ENCODE measurements around the gene NCOA6.

Gene NCOA6

DNA sequence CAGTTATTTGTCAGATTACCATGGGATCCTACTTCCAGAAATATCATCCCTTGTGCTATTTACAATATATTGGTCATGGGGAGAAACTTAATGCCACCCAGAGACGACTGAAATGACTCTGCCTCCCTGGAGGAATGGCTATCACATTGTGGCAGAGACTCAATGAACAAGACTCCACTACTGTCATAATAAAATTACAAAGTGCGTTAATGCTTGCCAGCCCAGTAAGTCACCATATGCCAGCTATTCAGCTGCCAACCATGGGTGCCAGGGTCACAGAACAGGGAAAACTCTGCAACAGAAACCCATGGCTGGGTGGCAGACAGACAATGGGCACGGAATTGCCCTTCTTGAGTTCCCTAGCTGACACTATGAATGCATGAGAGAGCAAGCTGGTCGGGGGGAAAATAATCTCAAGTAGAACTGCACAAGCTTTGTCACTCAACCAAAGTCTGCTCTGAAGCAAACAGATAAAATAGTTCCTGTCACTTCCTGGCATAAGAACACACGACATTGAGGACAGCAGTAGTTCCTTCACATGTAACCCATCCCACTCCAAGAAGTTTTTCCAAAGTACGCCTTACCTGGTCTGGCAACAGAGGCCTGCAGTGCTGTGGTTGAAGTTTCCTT lies 89.2 kb downstream of the NCOA6 start:
- TF ChIP-seq GATA3 (IDR thresholded peaks at IDR 0.05; ENCODE audit: low read depth, low read length) (no peak), GATA2 (IDR thresholded peaks at IDR 0.05; ENCODE audit: low read depth, low read length) (no peak)

DNA sequence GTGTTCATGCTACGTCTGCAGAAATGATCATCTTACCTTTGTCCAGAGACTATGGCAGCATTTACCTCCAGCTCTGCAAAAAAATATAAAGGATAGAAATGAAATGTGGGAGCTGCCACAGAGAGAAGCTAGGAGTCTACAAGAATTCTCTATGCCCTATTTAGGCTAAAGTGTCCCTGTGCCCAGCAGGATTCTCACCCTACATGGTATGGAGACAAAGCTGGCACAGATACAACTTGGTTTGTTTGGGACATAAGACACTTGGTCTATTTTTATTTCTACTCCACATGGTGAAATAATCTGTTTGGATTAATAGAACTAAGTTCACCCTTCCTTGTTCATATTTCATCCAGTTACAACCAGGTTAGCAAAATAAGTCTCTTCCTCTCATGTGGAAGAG lies 92.9 kb downstream of the NCOA6 start:
- no peak for TF ChIP-seq GATA2 (IDR thresholded peaks at IDR 0.05; ENCODE audit: low read depth, low read length)
- TF ChIP-seq GATA3 (IDR thresholded peaks at IDR 0.05; ENCODE audit: low read depth, low read length) = no peak

DNA sequence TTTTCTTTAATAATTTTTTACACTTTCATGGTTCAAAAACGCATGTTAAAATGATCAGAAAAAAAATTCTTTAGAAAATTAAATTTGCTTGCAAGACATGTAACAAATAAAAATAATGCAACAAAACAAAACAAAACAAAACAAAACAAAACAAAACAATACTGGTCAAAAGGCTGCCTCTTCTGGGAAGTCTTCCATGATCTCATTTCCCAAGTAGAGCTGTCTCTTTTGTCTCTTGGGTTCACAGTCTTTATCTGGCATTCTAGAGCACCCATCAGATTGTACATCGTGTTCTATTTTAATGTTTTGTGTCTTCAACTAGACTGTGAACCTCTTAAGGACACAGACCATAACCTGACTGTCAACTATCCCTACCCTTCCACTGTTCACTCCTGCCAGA lies 96.0 kb downstream of the NCOA6 start:
- TF ChIP-seq GATA2 (IDR thresholded peaks at IDR 0.05; ENCODE audit: low read depth, low read length) = no peak
- TF ChIP-seq GATA3 (IDR thresholded peaks at IDR 0.05; ENCODE audit: low read depth, low read length) = no peak

DNA sequence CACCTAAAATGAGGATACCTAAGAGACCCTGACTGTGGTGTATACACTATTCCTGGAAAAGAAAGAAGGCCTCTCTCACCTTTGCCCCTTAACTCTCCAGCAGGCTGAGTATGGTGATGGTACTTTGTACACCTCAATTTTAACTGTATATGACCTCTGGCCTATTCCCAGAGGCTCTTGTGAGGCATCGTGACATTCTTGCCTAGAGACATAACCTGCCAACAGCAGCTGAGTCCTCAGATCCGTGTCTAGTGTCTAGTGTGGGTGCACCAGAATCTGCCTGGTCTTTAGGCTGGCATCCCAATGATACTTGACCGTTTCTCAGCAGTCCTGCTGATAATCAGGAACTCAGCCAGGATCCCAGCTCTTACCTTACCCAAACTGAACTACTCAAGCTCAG lies 101.3 kb downstream of the NCOA6 start:
- TF ChIP-seq GATA2 (IDR thresholded peaks at IDR 0.05; ENCODE audit: low read depth, low read length) (no peak), GATA3 (IDR thresholded peaks at IDR 0.05; ENCODE audit: low read depth, low read length) (no peak)

DNA sequence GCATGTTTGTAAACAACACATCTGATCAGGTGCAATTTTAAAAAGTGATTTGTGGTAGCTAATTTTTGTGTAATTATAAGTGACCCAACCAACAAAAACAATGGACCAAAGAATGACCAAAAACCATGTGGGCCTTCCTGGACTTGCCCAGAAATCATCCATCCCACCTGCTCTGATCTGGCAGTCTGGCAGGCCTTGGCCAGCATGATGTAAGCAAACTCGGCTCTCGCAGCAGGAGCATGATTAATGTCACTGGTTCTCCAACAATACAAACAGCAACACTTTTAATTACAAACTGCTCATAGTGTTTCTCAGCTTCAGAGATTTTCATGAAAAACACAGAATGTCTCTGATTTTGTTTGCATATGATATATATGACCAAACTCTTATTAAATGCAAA lies 105.2 kb downstream of the NCOA6 start:
- TF ChIP-seq GATA2 (IDR thresholded peaks at IDR 0.05; ENCODE audit: low read depth, low read length) = no peak
- no peak for TF ChIP-seq GATA3 (IDR thresholded peaks at IDR 0.05; ENCODE audit: low read depth, low read length)

DNA sequence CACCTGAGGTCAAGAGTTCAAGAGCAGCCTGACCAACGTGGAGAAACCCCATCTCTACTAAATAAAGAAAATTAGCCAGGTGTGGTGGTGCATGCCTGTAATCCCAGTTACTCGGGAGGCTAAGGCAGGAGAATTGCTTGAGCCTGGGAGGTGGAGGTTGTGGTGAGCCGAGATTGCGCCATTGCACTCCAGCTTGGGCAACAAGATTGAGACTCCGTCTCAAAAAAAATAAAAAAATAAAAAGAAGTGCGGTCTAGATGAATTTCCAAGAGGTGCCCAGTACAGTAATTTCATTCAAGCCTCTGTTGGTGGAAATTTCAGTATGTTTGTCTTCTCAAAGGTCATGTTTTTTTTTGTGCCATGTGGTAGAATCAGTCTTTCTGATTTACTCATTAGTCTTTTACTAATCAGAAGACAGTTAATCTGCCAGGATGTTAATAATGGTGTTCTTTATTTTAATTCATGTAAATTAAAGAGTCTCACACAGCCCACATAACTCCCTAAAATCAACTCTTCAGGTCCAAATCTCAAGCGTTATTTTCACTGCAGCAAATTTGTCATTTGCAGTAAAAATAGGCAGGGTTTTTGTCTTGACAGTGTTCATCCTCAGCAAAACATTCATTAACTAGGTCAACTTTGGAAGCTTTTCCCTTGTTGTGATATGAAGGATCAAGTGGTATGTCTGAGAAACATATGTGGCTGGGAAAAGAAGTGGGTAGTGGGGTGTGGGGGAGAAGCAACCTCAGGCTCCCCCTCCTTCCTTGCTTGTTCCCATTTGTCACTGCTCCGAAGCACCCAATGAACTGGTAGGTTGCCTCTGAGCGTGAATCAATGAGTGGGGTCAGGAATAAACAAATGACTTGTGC lies 108.0 kb downstream of the NCOA6 start:
- TF ChIP-seq GATA3 (IDR thresholded peaks at IDR 0.05; ENCODE audit: low read depth, low read length) (no peak), GATA2 (IDR thresholded peaks at IDR 0.05; ENCODE audit: low read depth, low read length) (no peak)

DNA sequence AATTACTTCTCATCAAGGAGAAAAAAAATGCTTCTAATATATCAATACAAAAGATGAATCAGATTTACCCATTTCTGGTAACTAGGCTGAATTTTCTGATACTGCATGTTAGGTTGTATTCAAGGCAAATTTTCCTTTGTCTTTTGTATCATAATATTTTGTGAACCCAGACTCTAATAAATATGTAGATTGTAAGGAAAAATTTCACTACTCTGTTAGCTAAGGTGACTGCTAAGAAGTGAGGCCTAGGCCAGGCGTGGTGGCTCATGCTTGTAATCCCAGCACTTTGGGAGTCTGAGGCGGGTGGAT lies 108.6 kb downstream of the NCOA6 start:
- TF ChIP-seq GATA2 (IDR thresholded peaks at IDR 0.05; ENCODE audit: low read depth, low read length) (no peak), GATA3 (IDR thresholded peaks at IDR 0.05; ENCODE audit: low read depth, low read length) (no peak)

DNA sequence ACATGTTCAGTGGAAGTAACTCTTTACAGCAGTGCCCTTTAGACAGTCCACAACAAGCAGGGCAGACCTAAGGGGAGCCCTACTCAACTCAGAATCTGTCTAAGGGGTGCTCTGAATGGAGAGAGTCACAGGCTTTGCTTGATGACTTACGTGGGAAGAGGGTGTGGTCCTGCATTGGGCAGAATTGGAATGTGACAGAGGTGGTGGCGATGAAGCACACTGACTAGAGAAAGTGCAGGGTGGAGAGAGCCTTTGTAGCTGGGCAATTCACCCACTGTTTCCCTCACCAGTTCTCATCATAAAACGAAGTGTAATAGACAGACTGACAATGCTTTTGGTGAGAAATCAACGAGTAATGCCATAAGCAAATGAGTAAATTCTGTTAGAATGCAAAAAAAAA lies 110.1 kb downstream of the NCOA6 start:
- no peak for TF ChIP-seq GATA2 (IDR thresholded peaks at IDR 0.05; ENCODE audit: low read depth, low read length)
- TF ChIP-seq GATA3 (IDR thresholded peaks at IDR 0.05; ENCODE audit: low read depth, low read length) = no peak

DNA sequence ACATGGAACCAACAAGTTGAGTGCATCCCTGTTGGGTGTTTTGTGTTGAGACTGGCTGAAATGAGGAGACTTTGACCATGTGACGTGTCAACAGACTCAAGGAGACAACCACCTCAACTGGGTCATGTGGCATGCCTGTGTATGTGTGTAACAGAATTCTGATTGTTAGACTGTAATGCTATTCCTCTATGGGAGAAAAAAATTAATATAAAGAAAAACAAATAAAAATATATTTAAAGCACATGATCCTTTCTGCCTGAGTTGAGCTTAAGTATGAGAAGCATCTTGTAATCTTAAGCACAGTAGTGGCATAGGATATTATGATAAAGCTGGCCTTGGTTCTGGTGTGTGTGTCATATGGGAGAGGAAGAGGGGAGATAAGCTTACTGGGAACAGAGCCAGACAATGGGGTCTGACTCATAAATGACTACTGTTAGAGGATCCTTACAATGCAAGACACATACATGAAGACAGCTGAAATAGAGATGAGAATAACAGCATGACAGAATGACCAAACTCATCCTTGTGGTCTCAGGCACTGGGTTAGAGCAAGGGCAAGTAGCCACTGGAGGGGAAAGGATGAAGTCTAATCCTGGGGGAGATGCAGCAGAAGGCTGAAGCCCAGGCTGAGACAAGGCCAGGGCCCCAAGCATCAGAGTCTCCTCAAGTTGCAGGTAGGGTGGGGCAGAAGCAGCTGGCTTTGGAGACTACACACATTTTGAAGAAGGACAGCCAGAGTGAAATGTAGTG lies 112.1 kb downstream of the NCOA6 start:
- no peak for TF ChIP-seq GATA3 (IDR thresholded peaks at IDR 0.05; ENCODE audit: low read depth, low read length)
- no peak for TF ChIP-seq GATA2 (IDR thresholded peaks at IDR 0.05; ENCODE audit: low read depth, low read length)

DNA sequence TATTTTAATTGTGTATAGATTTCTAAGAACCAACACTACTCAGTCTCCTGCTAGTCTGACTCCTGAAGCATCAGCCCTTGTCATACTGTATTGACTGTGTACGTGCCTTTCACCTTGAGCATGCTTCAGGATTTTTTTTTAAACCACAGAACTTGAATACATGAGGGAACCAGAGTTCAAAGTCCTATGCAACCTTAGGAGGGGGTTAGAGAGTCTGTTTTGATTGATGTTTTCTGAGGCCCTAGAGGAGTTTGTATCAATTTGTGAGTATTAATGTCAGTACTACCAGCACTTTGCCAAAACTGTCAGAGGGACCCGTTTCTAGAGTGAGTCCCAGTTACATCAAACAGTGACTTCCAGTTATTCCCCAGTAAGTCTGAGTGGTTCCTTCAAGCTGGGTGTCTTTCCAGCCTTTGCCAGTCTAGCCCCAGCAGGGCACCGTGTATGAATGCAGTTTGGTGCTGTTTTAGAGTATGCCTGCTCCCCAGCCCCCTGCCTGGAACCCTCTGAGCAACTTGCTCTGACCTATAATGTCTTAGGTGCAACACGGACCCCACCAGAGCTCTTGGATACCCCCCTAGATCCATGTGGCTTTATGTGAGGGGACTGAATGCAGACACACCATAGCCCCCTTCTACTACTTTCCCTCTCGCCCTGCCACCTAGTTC lies 112.8 kb downstream of the NCOA6 start:
- TF ChIP-seq GATA2 (IDR thresholded peaks at IDR 0.05; ENCODE audit: low read depth, low read length) (no peak), GATA3 (IDR thresholded peaks at IDR 0.05; ENCODE audit: low read depth, low read length) (no peak)

DNA sequence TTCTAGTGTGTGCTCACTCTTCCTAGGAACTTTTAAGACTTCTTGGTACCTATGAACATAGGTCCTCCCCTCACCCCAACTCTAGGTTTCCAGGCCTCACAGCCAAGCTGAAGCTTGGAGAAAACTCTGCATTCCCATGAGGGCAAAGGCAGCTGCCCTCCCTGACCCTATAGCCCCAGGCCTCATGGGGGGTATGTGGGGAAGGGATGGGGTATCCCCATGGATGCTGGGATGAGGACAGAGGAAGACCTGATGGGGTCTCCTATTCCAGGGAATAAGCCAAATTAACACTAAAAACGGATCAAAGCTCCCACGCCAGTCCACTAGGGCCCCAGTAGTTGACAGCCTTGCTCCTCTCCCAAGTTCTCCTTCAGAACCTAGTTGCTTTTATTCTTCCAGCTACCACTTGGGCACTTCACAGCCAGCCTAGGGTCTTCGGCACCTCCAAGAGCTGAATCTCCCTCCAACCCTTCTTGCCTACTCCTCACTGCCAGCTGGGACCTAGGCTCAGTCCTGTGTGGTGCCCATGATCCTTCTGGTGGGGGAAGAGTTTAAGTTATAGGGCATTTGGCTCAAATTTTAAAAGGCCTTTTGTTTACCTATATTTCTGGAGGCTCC lies 113.5 kb downstream of the NCOA6 start:
- TF ChIP-seq GATA2 (IDR thresholded peaks at IDR 0.05; ENCODE audit: low read depth, low read length) (no peak), GATA3 (IDR thresholded peaks at IDR 0.05; ENCODE audit: low read depth, low read length) (no peak)

DNA sequence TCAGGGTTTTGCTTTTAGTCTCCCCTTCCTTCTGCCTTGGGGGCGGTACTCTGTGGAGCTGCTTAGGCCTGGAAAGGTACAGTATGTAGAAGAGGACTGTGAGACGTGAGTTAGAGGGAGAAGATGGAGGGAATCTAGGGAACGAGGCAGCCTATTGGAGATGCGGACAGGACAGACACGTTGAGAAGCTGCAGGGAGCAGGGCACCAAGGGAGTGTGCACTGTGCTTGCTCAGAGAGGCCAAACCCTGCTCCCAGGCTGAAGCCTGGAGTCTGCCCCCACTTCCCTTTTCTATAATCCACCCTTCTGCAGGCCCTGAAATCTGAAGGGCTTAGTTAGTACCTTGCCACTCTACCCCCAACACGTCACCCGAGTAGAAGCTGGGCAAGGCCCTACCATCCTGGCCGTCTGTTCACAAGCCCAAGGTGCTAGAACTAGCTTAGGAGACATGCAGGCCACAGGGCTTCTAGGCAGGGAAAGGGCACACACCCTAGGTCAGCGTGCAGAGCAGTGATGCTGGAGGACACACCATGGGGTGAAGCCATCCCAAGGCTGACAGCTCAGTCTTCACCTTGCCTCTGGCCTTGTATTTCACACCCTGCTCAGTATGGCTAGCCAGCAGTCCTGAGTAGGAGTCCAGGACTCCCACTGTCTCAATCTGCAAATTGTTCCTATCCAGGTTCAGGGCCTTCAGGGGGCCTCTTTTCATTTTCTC lies 114.4 kb downstream of the NCOA6 start:
- TF ChIP-seq GATA3 (IDR thresholded peaks at IDR 0.05; ENCODE audit: low read depth, low read length) (no peak), GATA2 (IDR thresholded peaks at IDR 0.05; ENCODE audit: low read depth, low read length) (no peak)

DNA sequence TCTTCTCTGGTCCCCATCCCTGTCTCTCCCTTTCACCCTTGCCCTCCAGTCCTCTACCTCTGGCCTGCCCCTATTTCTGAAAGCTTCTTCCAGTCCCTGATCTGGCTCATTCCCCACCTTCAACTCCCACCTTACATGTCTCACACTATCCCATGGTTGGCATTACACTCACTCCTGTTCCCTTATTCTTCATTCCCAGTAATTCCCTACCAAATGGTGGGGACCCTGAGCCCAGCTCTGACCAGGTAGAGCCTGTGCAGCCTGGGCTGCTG lies 114.9 kb downstream of the NCOA6 start:
- TF ChIP-seq GATA2 (IDR thresholded peaks at IDR 0.05; ENCODE audit: low read depth, low read length) (no peak), GATA3 (IDR thresholded peaks at IDR 0.05; ENCODE audit: low read depth, low read length) (no peak)
